KMS-11 (cell line): ENCODE data around the gene CAMP.
"Not testable (repeated sequence)": the region's sequence is repeated elsewhere in the genome, so short reads cannot be mapped to it uniquely, and the experiment has no call there.

Source experiments
- H2AFZ ChIP-seq: fragments of 200-600 bp; sonication (generic); 2 replicates; pipeline ENCODE4 v1.6.1; 2016; ENCODE audit warnings: antibody characterized with exemption, mixed run types, low read depth
- H3K27ac ChIP-seq: fragments of 200-600 bp; sonication (generic); 2 replicates; pipeline ENCODE4 v1.6.1; 2016; ENCODE audit warnings: mild to moderate bottlenecking, mixed run types
- H3K27me3 ChIP-seq: fragments of 200-600 bp; sonication (generic); 2 replicates; pipeline ENCODE4 v1.6.1; 2017; ENCODE audit warnings: mild to moderate bottlenecking, low read depth, mixed run types, moderate library complexity; ENCODE audit not compliant: insufficient read depth
- H3K36me3 ChIP-seq: fragments of 200-600 bp; sonication (generic); 2 replicates; pipeline ENCODE4 v1.6.1; 2017; ENCODE audit warnings: mild to moderate bottlenecking, mixed run types; ENCODE audit not compliant: insufficient read depth
- H3K4me1 ChIP-seq: fragments of 200-600 bp; sonication (generic); 2 replicates; pipeline ENCODE4 v1.6.1; 2016; ENCODE audit warnings: mild to moderate bottlenecking, low read depth, mixed run types; ENCODE audit not compliant: poor library complexity, severe bottlenecking
- H3K4me2 ChIP-seq: fragments of 200-600 bp; sonication (generic); 2 replicates; pipeline ENCODE4 v1.7.0; 2016; ENCODE audit warnings: mild to moderate bottlenecking, mixed run types
- H3K4me3 ChIP-seq: fragments of 200-600 bp; sonication (generic); IDR thresholded peaks from 2 replicates; pipeline ENCODE4 v1.6.1; 2017; ENCODE audit warnings: low read depth, low read length, mixed read lengths; ENCODE audit not compliant: insufficient read depth
- H3K79me2 ChIP-seq: fragments of 200-600 bp; sonication (generic); 2 replicates; pipeline ENCODE4 v1.6.1; 2016; ENCODE audit warnings: low read depth, mixed run types; ENCODE audit not compliant: insufficient read depth
- H3K9ac ChIP-seq: fragments of 200-600 bp; sonication (generic); 2 replicates; pipeline ENCODE4 v1.6.1; 2016; ENCODE audit warnings: mild to moderate bottlenecking, mixed run types
- H4K20me1 ChIP-seq: fragments of 200-600 bp; sonication (generic); 2 replicates; pipeline ENCODE4 v1.6.1; 2016; ENCODE audit warnings: mild to moderate bottlenecking, mixed run types; ENCODE audit not compliant: insufficient read depth
- TF ChIP-seq, protein P1 (sequence below): fragments of 200-600 bp; sonication (generic); conservative IDR thresholded peaks from 2 replicates; pipeline ENCODE4 v1.6.1; 2017; ENCODE audit warnings: low read depth, mild to moderate bottlenecking, antibody characterized with exemption, low read length, moderate library complexity, mixed read lengths

Gene CAMP

DNA sequence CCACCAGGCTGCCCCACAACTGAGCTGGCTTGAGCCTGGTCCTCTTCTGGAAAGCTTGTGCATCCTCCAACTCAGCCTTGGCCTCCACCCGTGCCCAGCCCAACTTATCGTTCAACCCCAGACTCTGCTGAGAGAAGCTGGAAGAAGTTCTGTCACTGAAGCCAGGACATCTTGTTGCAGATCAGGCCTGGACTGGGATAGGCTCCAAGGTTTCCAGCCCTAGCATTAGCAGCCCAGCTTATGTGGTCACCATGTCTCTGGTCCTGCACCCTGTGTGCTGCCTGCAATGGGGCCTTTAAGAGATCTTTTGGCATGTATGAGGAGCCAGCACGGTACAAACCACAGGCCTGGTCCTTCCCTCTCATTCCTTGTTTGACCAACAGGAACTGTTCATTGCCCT lies 15.2 kb upstream of the CAMP start:
- no peak overlapping the region for H2AFZ ChIP-seq
- TF ChIP-seq, protein P1, sequence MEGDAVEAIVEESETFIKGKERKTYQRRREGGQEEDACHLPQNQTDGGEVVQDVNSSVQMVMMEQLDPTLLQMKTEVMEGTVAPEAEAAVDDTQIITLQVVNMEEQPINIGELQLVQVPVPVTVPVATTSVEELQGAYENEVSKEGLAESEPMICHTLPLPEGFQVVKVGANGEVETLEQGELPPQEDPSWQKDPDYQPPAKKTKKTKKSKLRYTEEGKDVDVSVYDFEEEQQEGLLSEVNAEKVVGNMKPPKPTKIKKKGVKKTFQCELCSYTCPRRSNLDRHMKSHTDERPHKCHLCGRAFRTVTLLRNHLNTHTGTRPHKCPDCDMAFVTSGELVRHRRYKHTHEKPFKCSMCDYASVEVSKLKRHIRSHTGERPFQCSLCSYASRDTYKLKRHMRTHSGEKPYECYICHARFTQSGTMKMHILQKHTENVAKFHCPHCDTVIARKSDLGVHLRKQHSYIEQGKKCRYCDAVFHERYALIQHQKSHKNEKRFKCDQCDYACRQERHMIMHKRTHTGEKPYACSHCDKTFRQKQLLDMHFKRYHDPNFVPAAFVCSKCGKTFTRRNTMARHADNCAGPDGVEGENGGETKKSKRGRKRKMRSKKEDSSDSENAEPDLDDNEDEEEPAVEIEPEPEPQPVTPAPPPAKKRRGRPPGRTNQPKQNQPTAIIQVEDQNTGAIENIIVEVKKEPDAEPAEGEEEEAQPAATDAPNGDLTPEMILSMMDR, result no peak
- no peak overlapping the region for H3K9ac ChIP-seq
- H3K79me2 ChIP-seq, result no peaks in the 10 kb centered on the region
- H4K20me1 ChIP-seq, result no peaks in the 10 kb centered on the region
- no peak overlapping the region for H3K27ac ChIP-seq
- H3K4me2 ChIP-seq, result no peak overlapping the region
- no peaks in the 10 kb centered on the region for H3K27me3 ChIP-seq
- no peaks in the 10 kb centered on the region for H3K36me3 ChIP-seq
- H3K4me3 ChIP-seq, result no peak overlapping the region
- H3K4me1 ChIP-seq, result no peaks in the 10 kb centered on the region

DNA sequence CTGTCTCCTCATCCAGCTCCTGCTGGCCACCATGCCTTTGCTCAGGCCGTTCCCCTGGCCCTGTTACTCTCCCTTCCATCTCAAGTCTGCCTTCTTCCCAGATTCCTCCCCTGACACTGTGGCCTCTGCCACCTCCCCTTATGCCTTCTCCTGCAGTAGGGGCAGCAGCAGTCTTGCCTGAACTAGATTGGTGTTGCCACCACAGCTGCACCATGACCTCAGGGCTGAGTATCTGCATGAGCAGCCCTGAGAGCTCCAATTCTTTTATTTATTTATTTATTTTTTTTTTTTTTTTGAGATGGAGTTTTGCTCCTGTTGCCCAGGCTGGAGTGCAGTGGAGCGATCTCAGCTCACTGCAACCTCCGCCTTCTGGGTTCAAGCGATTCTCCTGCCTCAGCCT lies 13.8 kb upstream of the CAMP start:
- no peak overlapping the region for H3K9ac ChIP-seq

DNA sequence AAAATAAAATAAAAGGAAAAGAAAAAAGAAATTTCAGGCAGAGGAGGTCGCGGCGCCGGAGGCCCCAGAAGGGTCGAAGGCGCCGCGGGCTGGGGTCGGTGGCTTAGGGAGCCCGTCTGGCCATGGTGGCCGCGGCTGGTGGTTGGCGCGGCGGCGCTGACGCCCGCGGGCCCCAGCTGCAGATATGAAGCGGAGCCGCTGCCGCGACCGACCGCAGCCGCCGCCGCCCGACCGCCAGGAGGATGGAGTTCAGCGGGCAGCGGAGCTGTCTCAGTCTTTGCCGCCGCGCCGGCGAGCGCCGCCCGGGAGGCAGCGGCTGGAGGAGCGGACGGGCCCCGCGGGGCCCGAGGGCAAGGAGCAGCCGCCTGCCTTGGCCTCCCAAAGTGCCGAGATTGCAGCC lies 12.8 kb upstream of the CAMP start:
- H3K36me3 ChIP-seq, H3K4me2 ChIP-seq, H4K20me1 ChIP-seq, H3K9ac ChIP-seq, H3K79me2 ChIP-seq, H3K27me3 ChIP-seq, H3K4me1 ChIP-seq, H2AFZ ChIP-seq, H3K27ac ChIP-seq, H3K4me3 ChIP-seq: not testable (repeated sequence)

More for the DNA sequence above, 13.8 kb upstream of the CAMP start:
- no peaks in the 10 kb centered on the region for H3K36me3 ChIP-seq
- no peak overlapping the region for H3K27ac ChIP-seq
- TF ChIP-seq, protein P1, result no peak
- H3K27me3 ChIP-seq, result no peaks in the 10 kb centered on the region
- H3K79me2 ChIP-seq, result no peaks in the 10 kb centered on the region
- no peaks in the 10 kb centered on the region for H4K20me1 ChIP-seq
- no peak overlapping the region for H2AFZ ChIP-seq
- no peak overlapping the region for H3K4me3 ChIP-seq
- no peak overlapping the region for H3K4me2 ChIP-seq
- no peaks in the 10 kb centered on the region for H3K4me1 ChIP-seq

DNA sequence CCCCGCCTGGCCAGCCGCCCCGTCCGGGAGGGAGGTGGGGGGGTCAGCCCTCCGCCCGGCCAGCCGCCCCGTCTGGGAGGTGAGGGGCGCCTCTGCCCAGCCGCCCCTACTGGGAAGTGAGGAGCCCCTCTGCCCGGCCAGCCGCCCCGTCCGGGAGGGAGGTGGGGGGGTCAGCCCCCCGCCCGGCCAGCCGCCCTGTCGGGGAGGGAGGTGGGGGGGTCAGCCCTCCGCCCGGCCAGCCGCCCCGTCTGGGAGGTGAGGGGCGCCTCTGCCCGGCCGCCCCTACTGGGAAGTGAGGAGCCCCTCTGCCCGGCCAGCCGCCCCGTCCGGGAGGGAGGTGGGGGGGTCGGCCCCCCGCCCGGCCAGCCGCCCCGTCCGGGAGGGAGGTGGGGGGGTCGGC lies 11.5 kb upstream of the CAMP start:
- H3K27me3 ChIP-seq, H4K20me1 ChIP-seq, H3K4me2 ChIP-seq, H3K79me2 ChIP-seq, H3K4me1 ChIP-seq, H3K4me3 ChIP-seq, H2AFZ ChIP-seq, H3K9ac ChIP-seq, H3K36me3 ChIP-seq, H3K27ac ChIP-seq: not testable (repeated sequence)

DNA sequence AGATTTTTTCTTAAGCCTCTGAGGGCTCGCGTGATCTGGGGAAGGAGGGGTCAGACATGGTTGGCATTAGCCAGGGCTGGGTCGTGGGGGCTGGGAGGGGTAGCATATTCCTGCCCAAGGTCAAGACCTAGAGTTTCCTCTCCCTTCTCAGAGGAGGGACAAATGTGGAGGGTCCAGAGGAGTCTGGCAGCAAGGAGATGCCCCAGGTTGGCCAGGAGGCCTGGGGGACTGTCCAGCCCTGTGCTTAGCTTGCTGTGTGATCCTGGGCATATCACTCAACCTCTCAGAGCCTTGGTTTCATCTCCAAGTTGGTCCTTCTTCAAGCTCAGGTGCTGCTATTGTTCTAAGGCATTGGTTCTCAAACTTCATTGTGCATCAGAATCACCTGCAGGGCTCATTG lies 9.1 kb upstream of the CAMP start:
- no peaks in the 10 kb centered on the region for H4K20me1 ChIP-seq
- no peak overlapping the region for H2AFZ ChIP-seq
- no peaks in the 10 kb centered on the region for H3K4me1 ChIP-seq
- H3K79me2 ChIP-seq, result no peaks in the 10 kb centered on the region
- H3K27ac ChIP-seq, result no peak overlapping the region
- no peaks in the 10 kb centered on the region for H3K27me3 ChIP-seq
- H3K36me3 ChIP-seq, result no peaks in the 10 kb centered on the region
- H3K4me2 ChIP-seq, result no peak overlapping the region
- no peak overlapping the region for H3K4me3 ChIP-seq
- TF ChIP-seq, protein P1, result no peak
- H3K9ac ChIP-seq, result no peak overlapping the region
